ENCODE measurements around the gene ADAMTS6. TPM values are rescaled to one million over a fixed set of nuclear protein-coding genes. Genes with fewer than 3 reads are reported as not detected.

The ADAMTS6 gene
- total RNA-seq, 4 donors from 2014 or later, result 4.9 to 40.0 (median 7.3) TPM

DNA sequence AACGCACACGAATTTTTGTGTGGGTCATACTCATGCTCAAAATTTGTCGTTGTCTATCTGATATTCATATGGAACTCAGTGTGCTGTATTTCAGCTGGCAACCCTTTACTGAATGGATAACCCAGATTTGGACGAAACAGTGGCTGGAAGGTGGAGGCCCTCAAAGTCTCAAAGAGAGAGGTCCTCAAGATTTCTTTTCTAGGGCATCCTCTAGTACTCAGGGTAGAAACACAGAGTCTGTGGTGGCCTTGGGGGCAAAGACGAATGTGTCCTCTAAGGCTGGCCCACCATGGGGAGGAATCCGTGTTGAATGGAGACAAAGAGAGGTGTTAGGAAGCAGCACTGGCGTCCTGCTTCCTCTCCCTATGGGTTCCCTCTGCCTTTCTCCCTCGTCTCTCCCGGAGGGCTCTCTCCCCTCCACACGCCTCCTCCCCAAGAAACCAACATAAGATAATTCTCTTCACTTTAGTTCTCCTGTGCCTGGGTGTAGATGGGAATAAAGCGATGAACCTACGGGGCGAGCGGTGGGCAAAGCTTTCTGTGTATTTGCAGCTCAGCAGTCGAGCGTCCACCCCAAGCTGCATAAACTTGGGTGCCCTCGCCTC, 379.2 kb downstream of the ADAMTS6 start:
- no peaks in the 10 kb centered on the region for H3K4me1 ChIP-seq
- TF ChIP-seq CTCF (IDR thresholded peaks at IDR 0.05) (no peak), POLR2A (IDR thresholded peaks at IDR 0.05) (no peak)
- H3K9me3 ChIP-seq, result no peaks in the 10 kb centered on the region
- DNase-seq, result no peak
- peak overlapping the region; percentile 67 to 87 for H3K27ac ChIP-seq
- peak overlapping the region; percentile 36 to 56 for H3K4me3 ChIP-seq
- H3K27me3 ChIP-seq, result no peaks in the 10 kb centered on the region
- H3K36me3 ChIP-seq, result no peaks in the 10 kb centered on the region
- intact Hi-C loops (cut with DNase I; ENCODE audit: low total_unique reads), result loop anchor here (10.0 kb wide), 1 partner anchor 138 kb away; no protein-coding TSS in a partner anchor

DNA sequence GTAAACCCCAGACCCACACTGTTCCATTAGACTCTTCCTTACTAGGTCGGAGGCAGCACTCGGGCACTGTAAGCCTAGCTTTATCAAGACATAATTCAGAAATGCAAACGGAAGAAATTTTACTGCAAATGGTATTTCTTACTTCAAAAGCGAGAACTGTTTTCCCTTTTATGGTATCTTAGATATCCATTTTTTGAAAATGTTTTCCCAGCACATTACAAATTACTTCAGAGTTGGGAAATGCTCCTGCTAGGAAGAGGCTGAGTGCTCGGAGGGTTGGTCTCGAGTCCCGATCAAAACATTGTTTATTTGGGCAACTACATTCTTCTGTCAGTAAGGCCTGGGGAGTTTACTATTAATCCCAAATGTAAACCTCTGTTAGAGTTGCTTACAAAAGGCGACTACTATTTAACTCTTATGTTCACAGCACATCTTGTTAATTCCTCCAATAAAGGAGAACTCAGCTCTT, 380.1 kb downstream of the ADAMTS6 start:
- Histone ChIP-seq H3K27me3 (no peaks in the 10 kb centered on the region), H3K4me1 (no peaks in the 10 kb centered on the region), H3K27ac (no peak overlapping the region), H3K36me3 (no peaks in the 10 kb centered on the region), H3K4me3 (no peak overlapping the region), H3K9me3 (no peaks in the 10 kb centered on the region)
- no peak for DNase-seq
- TF ChIP-seq POLR2A (IDR thresholded peaks at IDR 0.05), result no peak
- no peak for TF ChIP-seq CTCF (IDR thresholded peaks at IDR 0.05)
- intact Hi-C loops (cut with DNase I; ENCODE audit: low total_unique reads), result loop anchor here (10.0 kb wide), 1 partner anchor 137 kb away; no protein-coding TSS in a partner anchor

- H3K36me3 ChIP-seq, result no peaks in the 10 kb centered on the region
- H3K27ac ChIP-seq, result no peak overlapping the region
- no peaks in the 10 kb centered on the region for H3K9me3 ChIP-seq
- H3K4me1 ChIP-seq, result no peaks in the 10 kb centered on the region
- intact Hi-C loops (cut with DNase I; ENCODE audit: low total_unique reads), result loop anchor here (10.0 kb wide), 1 partner anchor 136 kb away; no protein-coding TSS in a partner anchor
- peak; percentile 34 to 35 for DNase-seq
- H3K27me3 ChIP-seq, result no peaks in the 10 kb centered on the region
- no peak overlapping the region for H3K4me3 ChIP-seq
- TF ChIP-seq POLR2A (IDR thresholded peaks at IDR 0.05) (no peak), CTCF (IDR thresholded peaks at IDR 0.05) (peak in 3 of 4 experiments; percentile 17 to 49 (median 19))
Measured at GRCh38 chr5:65100911-65101631, 380.6 kb downstream of the ADAMTS6 start.

Small RNA genes within 50 kb of the gene (small RNA-seq; reads per million reads assigned to genes)
- gene RF00019, result not detected

Other genes with a start within 250 kb of the ADAMTS6 start
- 10 to 100 TPM in 1 of 4 donors, 1 to 10 TPM in 1, under 1 TPM in 1, not detected in 1; 0.77 to 34.6 (median 1.3) TPM for gene CENPK, start 81.2 kb upstream of the ADAMTS6 start, total RNA-seq
- 100 to 1,000 TPM in 1 of 4 donors, 10 to 100 TPM in 3; 17.9 to 104 (median 68.8) TPM for gene PPWD1, start 81.4 kb upstream of the ADAMTS6 start, total RNA-seq
- 10 to 100 TPM in 2 of 4 donors, 1 to 10 TPM in 2; 8.2 to 56.5 (median 14.8) TPM for gene TRIM23, start 142.4 kb upstream of the ADAMTS6 start, total RNA-seq
- 1 to 10 TPM in 3 of 4 donors, under 1 TPM in 1; 0.77 to 5.6 (median 4.1) TPM for gene SHLD3, start 143.1 kb upstream of the ADAMTS6 start, total RNA-seq
- 10 to 100 TPM; 13.8 to 48.9 (median 33.6) TPM for gene TRAPPC13, start 143.1 kb upstream of the ADAMTS6 start, total RNA-seq
- gene SGTB, start 240.2 kb upstream of the ADAMTS6 start, total RNA-seq, result 10 to 100 TPM in 3 of 4 donors, 1 to 10 TPM in 1; 4.1 to 26.2 (median 13.5) TPM
- 10 to 100 TPM in 2 of 4 donors, 1 to 10 TPM in 2; 4.4 to 34.9 (median 9.8) TPM for gene NLN, start 240.3 kb upstream of the ADAMTS6 start, total RNA-seq

Data from uterus (tissue), 4 donors.